Uterus (tissue), 2 donors: Measurements from ENCODE around the gene CMTM3.

ENCODE experiments used
- POLR2A ChIP-seq, 2 donors: fragments of 450-650 bp; IDR thresholded peaks; one replicate each; pipeline ENCODE4 v1.6.1; 2016; ENCODE audit warnings: antibody characterized with exemption in 2 of 2, mild to moderate bottlenecking in 1 of 2, moderate library complexity in 1 of 2
- TF ChIP-seq, protein P1 (sequence below), 4 experiments: fragments of 200-600 bp in 2 of 4; fragments of 450-650 bp in 2 of 4; sonication (generic) in 2 of 4; IDR thresholded peaks; one replicate each; pipeline ENCODE4 v1.5.1; 2016 to 2019; ENCODE audit warnings: antibody characterized with exemption in 4 of 4, mild to moderate bottlenecking in 2 of 4, moderate library complexity in 1 of 4

DNA sequence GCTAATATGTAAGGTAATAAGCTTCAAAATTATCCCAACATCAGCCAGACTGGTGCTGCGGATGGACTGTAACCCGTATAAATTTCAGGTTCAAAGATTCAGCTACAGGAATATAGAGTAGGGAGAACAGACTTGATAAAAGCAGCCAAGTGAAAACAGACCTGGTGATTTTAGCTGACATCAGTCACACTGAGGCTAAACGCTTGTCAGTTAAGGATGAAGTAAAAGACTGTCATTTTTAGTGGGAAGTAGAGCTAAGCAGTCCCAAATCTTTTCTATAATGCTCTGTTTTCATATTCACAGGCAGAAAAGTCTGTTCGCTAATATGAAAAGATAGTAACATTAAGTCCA lies 56.7 kb downstream of the CMTM3 start:
- TF ChIP-seq, protein P1, sequence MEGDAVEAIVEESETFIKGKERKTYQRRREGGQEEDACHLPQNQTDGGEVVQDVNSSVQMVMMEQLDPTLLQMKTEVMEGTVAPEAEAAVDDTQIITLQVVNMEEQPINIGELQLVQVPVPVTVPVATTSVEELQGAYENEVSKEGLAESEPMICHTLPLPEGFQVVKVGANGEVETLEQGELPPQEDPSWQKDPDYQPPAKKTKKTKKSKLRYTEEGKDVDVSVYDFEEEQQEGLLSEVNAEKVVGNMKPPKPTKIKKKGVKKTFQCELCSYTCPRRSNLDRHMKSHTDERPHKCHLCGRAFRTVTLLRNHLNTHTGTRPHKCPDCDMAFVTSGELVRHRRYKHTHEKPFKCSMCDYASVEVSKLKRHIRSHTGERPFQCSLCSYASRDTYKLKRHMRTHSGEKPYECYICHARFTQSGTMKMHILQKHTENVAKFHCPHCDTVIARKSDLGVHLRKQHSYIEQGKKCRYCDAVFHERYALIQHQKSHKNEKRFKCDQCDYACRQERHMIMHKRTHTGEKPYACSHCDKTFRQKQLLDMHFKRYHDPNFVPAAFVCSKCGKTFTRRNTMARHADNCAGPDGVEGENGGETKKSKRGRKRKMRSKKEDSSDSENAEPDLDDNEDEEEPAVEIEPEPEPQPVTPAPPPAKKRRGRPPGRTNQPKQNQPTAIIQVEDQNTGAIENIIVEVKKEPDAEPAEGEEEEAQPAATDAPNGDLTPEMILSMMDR (IDR thresholded peaks at IDR 0.05) = no peak
- TF ChIP-seq POLR2A (IDR thresholded peaks at IDR 0.05) = no peak
